Adrenal gland (tissue), 12 donors: ENCODE data around the gene SPTAN1. TPM values are rescaled to one million over a fixed set of nuclear protein-coding genes. Genes with fewer than 3 reads are reported as not detected.

Source experiments
- DNase-seq, 7 donors: peaks; one replicate each; pipeline ENCODE4 v3.0.0-alpha.2; 2019 to 2020
- H3K27ac ChIP-seq, 5 donors: fragments of 200-600 bp; sonication (generic) in 4 of 5; 1 replicate in 3 of 5; 2 replicates in 2 of 5; pipeline versions ENCODE4 v1.5.1 to v1.8.0; 2016 to 2020; ENCODE audit warnings: mild to moderate bottlenecking in 1 of 5
- H3K27me3 ChIP-seq: fragments of 200-600 bp; 2 replicates; pipeline ENCODE4 v1.8.0; 2021
- H3K36me3 ChIP-seq, 2 donors: fragments of 200-600 bp; replicated peaks in 1 of 2; 1 replicate in 1 of 2; 2 replicates in 1 of 2; pipeline versions ENCODE4 v1.5.1 to v1.8.0; 2018 to 2022
- H3K4me1 ChIP-seq, 2 donors: fragments of 200-600 bp; replicated peaks in 1 of 2; 1 replicate in 1 of 2; 2 replicates in 1 of 2; pipeline versions ENCODE4 v1.5.1 to v1.8.0; 2018 to 2021
- H3K4me3 ChIP-seq, 4 donors: fragments of 200-600 bp; sonication (generic) in 3 of 4; one replicate each; pipeline ENCODE4 v1.5.1; 2016 to 2018
- H3K9me3 ChIP-seq, 3 donors: fragments of 200-600 bp; sonication (generic) in 1 of 3; replicated peaks in 1 of 3; 1 replicate in 2 of 3; 2 replicates in 1 of 3; pipeline versions ENCODE4 v1.5.1 to v1.8.0; 2016 to 2021
- CTCF ChIP-seq, 6 experiments: fragments of 450-650 bp in 4 of 6; fragments of 200-600 bp in 2 of 6; sonication (generic) in 1 of 6; IDR thresholded peaks; 1 replicate in 5 of 6; 2 replicates in 1 of 6; pipeline versions ENCODE4 v1.5.1 to v1.8.0; 2016 to 2021; ENCODE audit warnings: antibody characterized with exemption in 6 of 6, mild to moderate bottlenecking in 2 of 6, moderate library complexity in 1 of 6
- POLR2A ChIP-seq, 2 donors: fragments of 450-650 bp; IDR thresholded peaks; one replicate each; pipeline ENCODE4 v1.6.1; 2017; ENCODE audit warnings: antibody characterized with exemption in 2 of 2, mild to moderate bottlenecking in 2 of 2, moderate library complexity in 1 of 2
- WGBS, 4 donors: extraction: QIAGEN DNeasy Blood & Tissue Kit in 2 of 4; methylation state at CpG; one replicate each; pipeline versions ENCODE4 v1.1.5 to v1.1.7; 2013 to 2017; 5-methylcytosine and 5-hydroxymethylcytosine counted together
- intact Hi-C, 2 donors: fragments of 100-400 bp; cut with DNase I; formaldehyde crosslinking; loops; one replicate each; pipeline versions ENCODE4 v1.14.1 to v1.15.0; 2022 to 2023
- polyA plus RNA-seq, 3 donors: library from polyadenylated mRNA; stranded (reverse); fragments of 200-250 nt in 2 of 3; fragments of 350-450 nt in 1 of 3; fragmentation: Illumina TruSeq in 1 of 3; extraction: RNeasy Lipid Tissue Mini Kit (QIAGEN cat#74804) in 1 of 3; gene quantifications; one replicate each; pipeline ENCODE4 v1.2.3, GENCODE V29; 2013 to 2014
- total RNA-seq, 9 donors: library from RNA; depleted of rRNA in 4 of 9; stranded (reverse); fragments of >200 nt in 4 of 9; fragments of 120-200 nt in 1 of 9; fragmentation: NEBNext Ultra II Directional in 1 of 9; extraction: Animal tissue kit (Norgen Biotek cat#: 25700) in 1 of 9; gene quantifications; one replicate each; pipeline versions ENCODE4 v1.1.0 to v1.2.4, GENCODE V29; 2013 to 2023
- donor health status: healthy with polysubstance abuse.
- donor health status: Bipolar disorder and iron deficiency.
- donor health status: DM: yes; HTN: yes; CAD: no.
- donor health status: DM: no; HTN: no; CAD: no.
- donor health status: DM: no; HTN: no; CAD: no.
- donor health status: DM: yes; HTN: yes; CAD: no.

The SPTAN1 gene
- total and polyA plus RNA-seq, 12 donors, result 136 to 316 (median 227) TPM

GRCh38 chr9:128523199-128523925, 29.0 kb upstream of the SPTAN1 start:
- DNase-seq, result peak; percentile 18 to 77 (median 42)
- TF ChIP-seq POLR2A (IDR thresholded peaks at IDR 0.05) (no peak), CTCF (IDR thresholded peaks at IDR 0.05) (no peak)
- intact Hi-C loops, result loop anchor here in 1 of 2 donors (10.0 kb wide), 1 partner anchor 61 kb away; no protein-coding TSS in a partner anchor
- Histone ChIP-seq H3K27ac (peak overlapping the region in 1 of 5 donors; percentile 13), H3K4me1 (peaks cover 0 to 10% of the 10 kb centered on the region in 2 donors), H3K27me3 (no peaks in the 10 kb centered on the region), H3K36me3 (peaks cover 0 to 47% of the 10 kb centered on the region in 2 donors), H3K9me3 (no peaks in the 10 kb centered on the region), H3K4me3 (no peak overlapping the region)
- 45 to 59% (median 50%) methylated on average over 13 of the region's 13 CpGs for WGBS, 4 donors

GRCh38 chr9:128526720-128527119, 25.7 kb upstream of the SPTAN1 start:
- 91 to 100% (median 97%) methylated on average over 2 of the region's 2 CpGs for WGBS, 4 donors
- Histone ChIP-seq H3K9me3 (no peaks in the 10 kb centered on the region), H3K27me3 (no peaks in the 10 kb centered on the region), H3K36me3 (peaks cover 0 to 70% of the 10 kb centered on the region in 2 donors), H3K4me1 (peaks cover 0 to 10% of the 10 kb centered on the region in 2 donors), H3K4me3 (no peak overlapping the region), H3K27ac (no peak overlapping the region)
- intact Hi-C loops, result loop anchor here in 1 of 2 donors (10.0 kb wide), 1 partner anchor 58 kb away; no protein-coding TSS in a partner anchor
- no peak for DNase-seq
- TF ChIP-seq CTCF (IDR thresholded peaks at IDR 0.05), result no peak
- no peak for TF ChIP-seq POLR2A (IDR thresholded peaks at IDR 0.05)

- TF ChIP-seq POLR2A (IDR thresholded peaks at IDR 0.05) (no peak), CTCF (IDR thresholded peaks at IDR 0.05) (no peak)
- Histone ChIP-seq H3K9me3 (no peaks in the 10 kb centered on the region), H3K27ac (no peak overlapping the region), H3K27me3 (no peaks in the 10 kb centered on the region), H3K4me3 (no peak overlapping the region), H3K36me3 (peaks cover 0 to 80% of the 10 kb centered on the region in 2 donors), H3K4me1 (peaks cover 0 to under 1% of the 10 kb centered on the region in 2 donors)
- WGBS, 4 donors, result 87 to 92% (median 89%) methylated on average over 15 of the region's 15 CpGs
- DNase-seq, result no peak
- intact Hi-C loops, result loop anchor here in 1 of 2 donors (10.0 kb wide), 1 partner anchor 56 kb away; no protein-coding TSS in a partner anchor
Observed at GRCh38 chr9:128528445-128529160, 23.8 kb upstream of the SPTAN1 start.

- TF ChIP-seq CTCF (IDR thresholded peaks at IDR 0.05) (no peak), POLR2A (IDR thresholded peaks at IDR 0.05) (no peak)
- intact Hi-C loops, result loop anchor here in 1 of 2 donors (10.0 kb wide), 1 partner anchor 56 kb away; no protein-coding TSS in a partner anchor
- no peaks in the 10 kb centered on the region for H3K27me3 ChIP-seq
- WGBS, 4 donors, result 65 to 79% (median 77%) methylated on average over 4 of the region's 4 CpGs
- H3K27ac ChIP-seq, result no peak overlapping the region
- H3K4me1 ChIP-seq, result no peaks in the 10 kb centered on the region
- H3K4me3 ChIP-seq, result no peak overlapping the region
- H3K9me3 ChIP-seq, result no peaks in the 10 kb centered on the region
- H3K36me3 ChIP-seq, result peaks cover 0 to 86% of the 10 kb centered on the region in 2 donors
- no peak for DNase-seq
Observed at GRCh38 chr9:128529191-128529590, 23.2 kb upstream of the SPTAN1 start.
